ENCODE results near the gene POLR3E.

Gene POLR3E

GRCh38 chr16:22317625-22318024, 20.4 kb downstream of the POLR3E start:
- no peak for DNase-seq

DNA sequence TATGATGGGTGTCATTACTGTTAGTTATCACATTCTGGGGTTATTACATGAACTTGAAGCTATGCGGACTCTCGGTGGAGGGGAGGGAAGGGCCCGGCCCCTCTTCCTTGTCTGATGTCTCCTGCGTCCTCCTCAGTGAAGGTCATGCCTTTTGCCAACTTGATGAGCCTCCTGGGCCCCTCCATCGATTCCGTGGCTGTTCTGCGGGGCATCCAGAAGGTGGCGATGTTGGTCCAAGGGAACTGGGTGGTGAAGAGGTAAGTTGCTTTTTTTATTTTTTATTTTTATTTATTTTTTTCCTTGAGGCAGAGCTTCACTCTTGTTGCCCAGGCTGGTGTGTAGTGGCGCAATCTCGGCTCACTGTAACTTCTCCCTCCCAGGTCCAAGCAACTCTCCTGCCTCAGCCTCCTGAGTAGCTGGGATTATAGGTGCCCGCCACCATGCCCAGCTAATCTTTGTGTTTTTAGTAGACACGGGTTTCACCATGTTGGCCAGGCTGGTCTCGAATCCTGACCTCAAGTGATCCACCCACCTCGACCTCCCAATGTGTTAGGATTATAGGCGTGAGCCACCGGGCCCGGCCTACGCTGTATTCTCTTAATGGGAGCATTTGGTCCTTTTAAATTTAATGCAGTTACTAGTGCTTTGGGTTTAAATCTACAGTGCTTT, 21.6 kb downstream of the POLR3E start:
- DNase-seq, result peak; percentile 74

DNA sequence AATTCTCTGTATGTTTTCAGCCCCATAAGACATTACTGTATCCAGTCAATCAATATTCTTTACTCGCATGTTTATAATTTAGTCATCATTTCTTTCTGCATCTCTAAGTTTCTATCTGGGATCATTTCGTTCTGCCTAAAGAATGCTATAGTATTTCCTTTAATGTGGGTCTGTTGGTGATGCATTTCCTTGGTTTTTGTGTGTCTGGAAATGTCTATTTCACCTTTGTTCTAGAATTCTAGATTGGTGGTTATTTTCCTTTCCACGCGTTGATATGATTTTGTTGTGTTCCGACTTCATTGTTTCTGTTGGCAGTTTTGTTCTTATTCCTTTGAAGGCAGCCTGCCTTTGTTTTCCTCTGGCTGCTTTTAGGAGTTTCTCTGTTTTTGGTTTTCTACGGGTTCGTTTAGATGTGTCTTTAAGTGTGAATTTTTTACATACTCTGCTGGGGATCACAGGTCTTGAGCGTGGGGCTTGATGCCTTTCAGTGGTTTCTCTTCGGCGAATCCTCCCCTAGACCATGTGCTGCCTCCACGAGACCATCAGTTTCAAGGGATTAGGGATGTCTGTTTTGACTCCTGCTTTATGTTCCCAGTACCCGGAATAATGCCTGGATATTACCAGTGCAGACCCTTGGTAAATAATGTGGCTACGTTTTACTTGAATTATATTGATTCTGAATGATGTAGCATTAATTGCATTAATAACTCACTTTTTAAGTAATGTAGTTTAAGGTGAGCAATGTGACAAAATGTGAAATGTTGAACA, 23.5 kb downstream of the POLR3E start:
- DNase-seq, result no peak

DNA sequence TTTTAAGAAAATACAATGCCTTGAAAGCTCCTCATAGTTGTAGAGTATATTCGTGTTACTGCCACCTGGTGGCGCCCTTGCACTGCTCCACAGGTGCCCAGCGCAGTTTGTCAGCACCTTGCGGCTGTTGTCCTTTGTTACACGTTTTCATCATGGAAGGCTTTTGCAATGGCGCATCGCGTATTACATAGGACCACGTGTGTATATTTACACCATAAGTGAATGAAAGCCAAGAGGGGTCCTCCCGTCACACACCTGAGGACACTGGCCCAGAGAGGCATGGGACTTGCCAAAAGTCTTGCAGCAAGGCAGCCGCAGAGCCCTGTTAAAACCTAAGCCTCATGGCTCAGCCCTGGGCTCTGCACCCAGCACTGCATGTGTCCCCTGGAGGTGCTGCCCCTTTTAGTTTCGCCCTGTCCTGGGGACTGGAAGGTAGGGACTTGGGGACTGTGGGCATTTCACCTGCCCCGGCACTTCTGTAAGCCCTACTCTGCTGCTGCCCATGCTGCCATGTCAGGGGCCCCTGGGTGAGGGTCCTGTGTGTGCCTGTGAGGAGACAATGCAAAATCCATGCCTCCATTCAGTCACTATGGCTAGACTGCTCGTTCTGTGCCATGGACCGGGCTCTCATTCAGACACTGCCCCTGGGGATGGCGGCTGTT, 24.3 kb downstream of the POLR3E start:
- peak; percentile 81 for DNase-seq

- no peak for DNase-seq
Measured at GRCh38 chr16:22322021-22322471, 24.8 kb downstream of the POLR3E start.

DNA sequence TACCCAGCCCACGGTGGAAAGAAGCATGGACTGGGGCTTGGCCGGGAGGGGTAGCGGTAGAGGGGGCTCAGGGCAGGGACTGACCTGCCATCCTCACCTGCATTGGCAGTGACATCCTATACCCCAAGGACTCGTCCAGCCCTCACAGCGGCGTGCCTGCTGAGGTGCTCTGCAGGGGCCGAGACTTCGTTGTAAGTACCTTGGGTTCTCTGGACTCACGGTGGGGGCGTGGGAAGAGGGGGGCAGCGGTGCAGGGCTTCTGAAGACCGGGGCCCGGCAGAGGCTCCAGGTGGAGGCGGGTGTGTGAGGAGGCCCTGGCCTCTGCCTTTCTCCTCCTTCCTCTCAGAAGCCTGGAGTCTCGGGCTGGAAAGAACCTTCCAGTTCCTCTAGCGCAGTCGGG, 25.5 kb downstream of the POLR3E start:
- no peak for DNase-seq

GRCh38 chr16:22323173-22323958, 26.2 kb downstream of the POLR3E start:
- DNase-seq, result no peak

GRCh38 chr16:22323959-22324786, 27.0 kb downstream of the POLR3E start:
- no peak for DNase-seq

GRCh38 chr16:22324787-22325597, 27.8 kb downstream of the POLR3E start:
- DNase-seq, result no peak

DNA sequence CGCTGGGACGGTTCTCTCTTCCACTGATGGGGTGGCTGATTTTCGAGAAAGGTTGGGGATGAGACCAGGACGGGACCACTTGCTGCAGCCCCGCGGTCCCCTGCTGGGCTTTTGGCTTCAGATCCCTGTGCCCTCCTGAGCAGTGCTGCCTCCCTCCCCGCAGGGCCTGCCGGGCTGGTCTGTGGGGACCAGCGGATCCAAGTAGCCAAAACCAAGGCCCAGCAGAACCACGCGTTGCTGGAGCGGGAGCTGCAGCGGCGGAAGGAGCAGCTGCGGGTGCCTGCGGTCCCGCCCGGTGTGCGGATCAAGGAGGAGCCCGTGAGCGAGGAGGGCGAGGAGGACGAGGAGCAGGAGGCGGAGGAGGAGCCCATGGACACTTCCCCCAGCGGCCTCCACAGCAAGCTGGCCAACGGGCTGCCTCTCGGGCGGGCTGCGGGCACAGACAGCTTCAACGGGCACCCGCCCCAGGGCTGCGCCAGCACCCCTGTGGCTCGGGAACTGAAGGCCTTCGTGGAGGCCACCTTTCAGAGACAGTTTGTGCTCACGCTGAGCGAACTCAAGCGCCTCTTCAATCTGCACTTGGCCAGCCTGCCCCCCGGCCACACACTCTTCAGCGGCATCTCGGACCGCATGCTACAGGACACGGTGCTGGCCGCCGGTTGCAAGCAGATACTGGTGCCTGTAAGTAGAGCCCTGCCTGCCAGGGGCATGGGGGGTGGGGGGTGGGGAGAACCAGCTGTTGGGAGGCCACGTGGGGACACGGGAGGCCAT, 28.6 kb downstream of the POLR3E start:
- no peak for DNase-seq

GRCh38 chr16:22326369-22326652, 29.1 kb downstream of the POLR3E start:
- no peak for DNase-seq

- DNase-seq, result no peak
Measured at GRCh38 chr16:22326771-22327445, 29.7 kb downstream of the POLR3E start.

GRCh38 chr16:22327446-22327775, 30.2 kb downstream of the POLR3E start:
- DNase-seq, result no peak

DNA sequence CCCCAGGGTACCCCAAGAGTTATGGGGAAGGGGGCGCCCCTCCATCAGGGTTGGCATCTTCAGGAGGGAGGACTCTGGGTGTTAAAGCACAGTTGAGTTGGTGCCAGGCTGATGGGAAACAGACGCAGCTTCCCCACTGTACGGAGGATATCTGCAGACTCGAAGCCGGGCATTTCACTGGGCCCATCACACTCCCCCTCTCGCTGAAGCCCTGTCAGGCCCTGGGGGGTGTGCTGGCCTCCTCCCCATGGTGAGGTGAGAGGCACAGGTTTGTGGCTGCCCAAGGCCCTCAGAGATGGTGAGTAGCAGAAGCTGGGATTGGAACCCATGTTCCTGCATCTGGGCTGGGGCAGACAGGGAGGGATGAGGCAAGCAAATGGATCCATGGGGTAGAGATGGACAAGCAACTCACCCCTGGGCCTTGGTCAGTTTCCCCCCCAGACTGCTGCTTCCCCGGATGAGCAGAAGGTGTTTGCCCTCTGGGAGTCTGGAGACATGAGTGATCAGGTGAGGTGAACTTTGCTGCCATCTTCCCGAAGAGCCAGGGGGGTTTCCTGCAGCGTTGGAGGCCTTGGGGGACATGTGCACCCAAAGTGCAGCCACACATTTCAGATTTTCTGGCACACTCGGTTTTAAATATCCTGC, 31.0 kb downstream of the POLR3E start:
- no peak for DNase-seq

- DNase-seq, result no peak
Measured at GRCh38 chr16:22329199-22329695, 32.0 kb downstream of the POLR3E start.

DNA sequence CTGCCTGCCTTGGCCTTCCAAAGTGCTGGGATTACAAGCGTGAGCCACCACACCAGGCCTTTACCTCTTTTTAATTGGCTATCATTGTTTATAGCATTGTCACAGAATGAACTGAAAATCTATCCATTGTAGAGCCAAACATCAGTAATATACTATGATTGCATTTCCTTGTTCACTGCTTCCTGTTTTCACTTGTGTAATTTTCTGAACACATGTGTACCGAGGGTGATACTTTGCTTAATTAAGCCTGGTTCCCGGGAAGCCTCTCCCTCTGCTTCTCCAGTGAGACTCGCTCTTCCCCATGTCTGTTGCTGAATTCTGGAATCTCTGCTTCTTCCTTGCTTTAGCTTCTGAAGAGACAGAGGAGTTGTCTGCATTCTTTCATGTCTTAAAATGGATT, 33.1 kb downstream of the POLR3E start:
- no peak for DNase-seq

DNA sequence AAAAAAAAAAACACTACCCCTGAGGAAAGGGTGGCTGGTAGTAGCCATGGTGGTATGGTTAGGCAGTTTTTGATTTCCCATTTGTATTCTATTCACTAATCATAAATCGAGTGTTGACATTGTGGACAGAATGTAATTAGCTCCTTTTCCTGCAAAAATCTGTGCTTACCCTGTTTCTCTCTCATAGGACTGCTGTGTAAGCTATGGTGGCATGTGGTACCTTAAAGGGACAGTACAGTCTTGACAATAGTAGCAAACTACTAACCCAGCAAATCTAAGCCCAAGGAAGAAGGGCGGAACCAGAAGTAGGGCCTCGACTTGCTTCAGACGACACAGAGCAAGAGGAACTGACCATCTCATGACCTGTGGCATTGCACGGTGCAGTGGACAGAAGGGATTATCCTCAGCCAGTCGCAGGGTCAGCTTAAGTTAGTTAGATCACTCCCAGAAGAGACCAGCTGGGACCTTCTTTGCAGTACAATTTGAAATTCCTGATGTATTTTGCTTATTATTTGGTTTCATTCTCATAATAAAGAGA, 36.3 kb downstream of the POLR3E start:
- no peak for DNase-seq

- DNase-seq, result no peak
Measured at GRCh38 chr16:22335668-22336246, 38.5 kb downstream of the POLR3E start.

GRCh38 chr16:22336581-22336980, 39.4 kb downstream of the POLR3E start:
- DNase-seq, result no peak
